ENCODE measurements around the gene ATPAF1. TPM values are rescaled to one million over a fixed set of nuclear protein-coding genes. Genes with fewer than 3 reads are reported as not detected.

ATPAF1 gene
- total and polyA plus RNA-seq, 2 experiments from 2014 or later: 46.3 to 66.3 TPM

GRCh38 chr1:46622344-46622743 lies 45.8 kb downstream of the ATPAF1 start:
- H3K27ac ChIP-seq: peak overlapping the region; percentile 76
- peaks cover 15% of the 10 kb centered on the region for H3K4me1 ChIP-seq (ENCODE audit: insufficient read depth)
- DNase-seq: peak; percentile 73
- H3K9me2 ChIP-seq (ENCODE audit: insufficient read depth): no peaks in the 10 kb centered on the region
- peak overlapping the region; percentile 90 for H2AFZ ChIP-seq
- in situ Hi-C loops (cut with MboI): no loop called here
- WGBS, 2 experiments (ENCODE audit: low coverage in 1 of 2, low lambda C conversion rate in 2 of 2, missing lambda C conversion rate in 2 of 2): 0 to 8% methylated on average over 3 of the region's 3 CpGs
- H3K4me3 ChIP-seq: peak overlapping the region; percentile 36
- TF ChIP-seq EZH2phosphoT487 (IDR thresholded peaks at IDR 0.05; ENCODE audit: insufficient read depth, low read depth) (no peak), EZH2 (IDR thresholded peaks at IDR 0.05; ENCODE audit: insufficient read depth, poor library complexity, severe bottlenecking) (no peak)
- no peaks in the 10 kb centered on the region for H3K9me3 ChIP-seq (ENCODE audit: low read depth)
- H3K79me2 ChIP-seq (ENCODE audit: insufficient read depth): no peaks in the 10 kb centered on the region
- H3K27me3 ChIP-seq (replicated peaks; ENCODE audit: insufficient read depth): no peaks in the 10 kb centered on the region
- H3K36me3 ChIP-seq (ENCODE audit: low read depth): no peaks in the 10 kb centered on the region
- peak overlapping the region; percentile 74 for H3K4me2 ChIP-seq (ENCODE audit: unreplicated experiment)
- H3K9ac ChIP-seq: peak overlapping the region; percentile 46; the same call in 1 of the 2 replicates
- peaks cover 26% of the 10 kb centered on the region for H3F3A ChIP-seq (ENCODE audit: insufficient read depth)
- no peaks in the 10 kb centered on the region for H4K20me1 ChIP-seq (ENCODE audit: insufficient read depth)

- Histone ChIP-seq H3K4me3 (peak overlapping the region; percentile 36), H2AFZ (peak overlapping the region; percentile 90), H4K20me1 (ENCODE audit: insufficient read depth) (no peaks in the 10 kb centered on the region), H3K4me2 (ENCODE audit: unreplicated experiment) (peak overlapping the region; percentile 74), H3K4me1 (ENCODE audit: insufficient read depth) (peaks cover 15% of the 10 kb centered on the region), H3K27me3 (replicated peaks; ENCODE audit: insufficient read depth) (no peaks in the 10 kb centered on the region), H3K79me2 (ENCODE audit: insufficient read depth) (no peaks in the 10 kb centered on the region), H3K9me2 (ENCODE audit: insufficient read depth) (no peaks in the 10 kb centered on the region), H3K9ac (peak overlapping the region; percentile 46; the same call in 1 of the 2 replicates), H3K9me3 (ENCODE audit: low read depth) (no peaks in the 10 kb centered on the region), H3F3A (ENCODE audit: insufficient read depth) (peaks cover 26% of the 10 kb centered on the region), H3K36me3 (ENCODE audit: low read depth) (no peaks in the 10 kb centered on the region), H3K27ac (peak overlapping the region; percentile 76)
- TF ChIP-seq EZH2phosphoT487 (IDR thresholded peaks at IDR 0.05; ENCODE audit: insufficient read depth, low read depth) (no peak), EZH2 (IDR thresholded peaks at IDR 0.05; ENCODE audit: insufficient read depth, poor library complexity, severe bottlenecking) (no peak)
- DNase-seq: peak; percentile 69
- 5 to 8% methylated on average over 7 of the region's 7 CpGs for WGBS, 2 experiments (ENCODE audit: low coverage in 1 of 2, low lambda C conversion rate in 2 of 2, missing lambda C conversion rate in 2 of 2)
- in situ Hi-C loops (cut with MboI): no loop called here
These were observed 46.2 kb downstream of the ATPAF1 start for GRCh38 chr1:46621930-46622329.

- Histone ChIP-seq H3K4me3 (no peak overlapping the region), H3K27ac (no peak overlapping the region), H3F3A (ENCODE audit: insufficient read depth) (peaks cover 26% of the 10 kb centered on the region), H4K20me1 (ENCODE audit: insufficient read depth) (no peaks in the 10 kb centered on the region), H3K9me3 (ENCODE audit: low read depth) (no peaks in the 10 kb centered on the region), H3K36me3 (ENCODE audit: low read depth) (no peaks in the 10 kb centered on the region), H3K9me2 (ENCODE audit: insufficient read depth) (no peaks in the 10 kb centered on the region), H3K4me2 (ENCODE audit: unreplicated experiment) (no peak overlapping the region), H3K79me2 (ENCODE audit: insufficient read depth) (peaks cover 12% of the 10 kb centered on the region), H3K27me3 (replicated peaks; ENCODE audit: insufficient read depth) (no peaks in the 10 kb centered on the region), H3K9ac (no peak overlapping the region), H2AFZ (no peak overlapping the region), H3K4me1 (ENCODE audit: insufficient read depth) (peaks cover 25% of the 10 kb centered on the region)
- TF ChIP-seq EZH2 (IDR thresholded peaks at IDR 0.05; ENCODE audit: insufficient read depth, poor library complexity, severe bottlenecking) (no peak), EZH2phosphoT487 (IDR thresholded peaks at IDR 0.05; ENCODE audit: insufficient read depth, low read depth) (no peak)
- in situ Hi-C loops (cut with MboI): no loop called here
- DNase-seq: no peak
- WGBS, 2 experiments (ENCODE audit: low coverage in 1 of 2, low lambda C conversion rate in 2 of 2, missing lambda C conversion rate in 2 of 2): 86 to 87% methylated on average over 5 of the region's 5 CpGs
These were observed 48.4 kb downstream of the ATPAF1 start for GRCh38 chr1:46619656-46620258.

DNA sequence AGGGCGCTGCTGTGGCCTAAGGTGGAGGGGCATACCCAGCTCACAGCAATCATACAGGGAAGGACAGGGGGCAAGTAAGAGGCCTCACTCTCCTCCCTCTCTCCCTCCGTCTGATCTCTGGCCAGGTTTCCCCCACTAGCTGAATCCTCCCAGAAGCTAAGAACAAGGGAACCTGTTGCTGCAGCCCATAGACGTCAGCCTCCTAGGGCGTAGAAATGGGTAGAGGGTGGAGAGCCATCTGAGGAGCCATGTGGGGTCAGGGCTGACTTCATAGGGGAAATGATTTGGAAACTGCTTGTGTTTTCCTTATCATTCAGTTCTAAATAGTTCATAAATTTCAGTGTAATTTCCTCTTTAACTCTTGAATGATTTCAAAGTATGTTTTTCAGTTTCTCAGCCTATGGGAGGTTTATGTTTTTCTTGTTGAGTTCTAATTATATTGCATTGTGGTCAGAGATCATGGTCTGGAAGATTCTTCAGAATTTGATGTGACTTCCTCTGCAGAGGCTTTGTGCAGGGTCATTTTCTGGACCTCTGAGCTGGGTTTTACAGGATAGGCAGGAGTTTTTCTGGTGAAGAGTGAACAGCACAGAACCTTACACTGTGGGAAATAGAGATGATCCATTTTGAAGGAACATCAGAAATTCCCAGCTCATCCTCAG lies 49.3 kb downstream of the ATPAF1 start:
- H3K9me2 ChIP-seq (ENCODE audit: insufficient read depth): no peaks in the 10 kb centered on the region
- WGBS, 2 experiments (ENCODE audit: low coverage in 1 of 2, low lambda C conversion rate in 2 of 2, missing lambda C conversion rate in 2 of 2): 86 to 92% methylated on average over 4 of the region's 4 CpGs
- in situ Hi-C loops (cut with MboI): no loop called here

More for the DNA sequence above, 49.3 kb downstream of the ATPAF1 start:
- TF ChIP-seq EZH2phosphoT487 (IDR thresholded peaks at IDR 0.05; ENCODE audit: insufficient read depth, low read depth) (no peak), EZH2 (IDR thresholded peaks at IDR 0.05; ENCODE audit: insufficient read depth, poor library complexity, severe bottlenecking) (no peak)
- Histone ChIP-seq H3K27ac (no peak overlapping the region), H2AFZ (no peak overlapping the region), H3K9ac (no peak overlapping the region), H3K36me3 (ENCODE audit: low read depth) (no peaks in the 10 kb centered on the region), H3K9me3 (ENCODE audit: low read depth) (no peaks in the 10 kb centered on the region), H3F3A (ENCODE audit: insufficient read depth) (peaks cover 26% of the 10 kb centered on the region), H4K20me1 (ENCODE audit: insufficient read depth) (no peaks in the 10 kb centered on the region), H3K4me1 (ENCODE audit: insufficient read depth) (peaks cover 31% of the 10 kb centered on the region), H3K4me2 (ENCODE audit: unreplicated experiment) (no peak overlapping the region), H3K79me2 (ENCODE audit: insufficient read depth) (peaks cover 12% of the 10 kb centered on the region), H3K27me3 (replicated peaks; ENCODE audit: insufficient read depth) (no peaks in the 10 kb centered on the region), H3K4me3 (no peak overlapping the region)
- no peak for DNase-seq

Data from GM23248 (cell line).